GM18508 (cell line): ENCODE data around the gene USF3.

Experiments used
- ATAC-seq: cut with Tn5 transposase; IDR thresholded peaks from one replicate; pipeline ENCODE4 v1.9.1; 2021; ENCODE audit warnings: moderate number of reproducible peaks; ENCODE audit not compliant: insufficient read depth, unreplicated experiment

The USF3 gene, protein sequence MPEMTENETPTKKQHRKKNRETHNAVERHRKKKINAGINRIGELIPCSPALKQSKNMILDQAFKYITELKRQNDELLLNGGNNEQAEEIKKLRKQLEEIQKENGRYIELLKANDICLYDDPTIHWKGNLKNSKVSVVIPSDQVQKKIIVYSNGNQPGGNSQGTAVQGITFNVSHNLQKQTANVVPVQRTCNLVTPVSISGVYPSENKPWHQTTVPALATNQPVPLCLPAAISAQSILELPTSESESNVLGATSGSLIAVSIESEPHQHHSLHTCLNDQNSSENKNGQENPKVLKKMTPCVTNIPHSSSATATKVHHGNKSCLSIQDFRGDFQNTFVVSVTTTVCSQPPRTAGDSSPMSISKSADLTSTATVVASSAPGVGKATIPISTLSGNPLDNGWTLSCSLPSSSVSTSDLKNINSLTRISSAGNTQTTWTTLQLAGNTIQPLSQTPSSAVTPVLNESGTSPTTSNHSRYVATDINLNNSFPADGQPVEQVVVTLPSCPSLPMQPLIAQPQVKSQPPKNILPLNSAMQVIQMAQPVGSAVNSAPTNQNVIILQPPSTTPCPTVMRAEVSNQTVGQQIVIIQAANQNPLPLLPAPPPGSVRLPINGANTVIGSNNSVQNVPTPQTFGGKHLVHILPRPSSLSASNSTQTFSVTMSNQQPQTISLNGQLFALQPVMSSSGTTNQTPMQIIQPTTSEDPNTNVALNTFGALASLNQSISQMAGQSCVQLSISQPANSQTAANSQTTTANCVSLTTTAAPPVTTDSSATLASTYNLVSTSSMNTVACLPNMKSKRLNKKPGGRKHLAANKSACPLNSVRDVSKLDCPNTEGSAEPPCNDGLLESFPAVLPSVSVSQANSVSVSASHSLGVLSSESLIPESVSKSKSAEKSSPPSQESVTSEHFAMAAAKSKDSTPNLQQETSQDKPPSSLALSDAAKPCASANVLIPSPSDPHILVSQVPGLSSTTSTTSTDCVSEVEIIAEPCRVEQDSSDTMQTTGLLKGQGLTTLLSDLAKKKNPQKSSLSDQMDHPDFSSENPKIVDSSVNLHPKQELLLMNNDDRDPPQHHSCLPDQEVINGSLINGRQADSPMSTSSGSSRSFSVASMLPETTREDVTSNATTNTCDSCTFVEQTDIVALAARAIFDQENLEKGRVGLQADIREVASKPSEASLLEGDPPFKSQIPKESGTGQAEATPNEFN (N-terminal part only)

DNA sequence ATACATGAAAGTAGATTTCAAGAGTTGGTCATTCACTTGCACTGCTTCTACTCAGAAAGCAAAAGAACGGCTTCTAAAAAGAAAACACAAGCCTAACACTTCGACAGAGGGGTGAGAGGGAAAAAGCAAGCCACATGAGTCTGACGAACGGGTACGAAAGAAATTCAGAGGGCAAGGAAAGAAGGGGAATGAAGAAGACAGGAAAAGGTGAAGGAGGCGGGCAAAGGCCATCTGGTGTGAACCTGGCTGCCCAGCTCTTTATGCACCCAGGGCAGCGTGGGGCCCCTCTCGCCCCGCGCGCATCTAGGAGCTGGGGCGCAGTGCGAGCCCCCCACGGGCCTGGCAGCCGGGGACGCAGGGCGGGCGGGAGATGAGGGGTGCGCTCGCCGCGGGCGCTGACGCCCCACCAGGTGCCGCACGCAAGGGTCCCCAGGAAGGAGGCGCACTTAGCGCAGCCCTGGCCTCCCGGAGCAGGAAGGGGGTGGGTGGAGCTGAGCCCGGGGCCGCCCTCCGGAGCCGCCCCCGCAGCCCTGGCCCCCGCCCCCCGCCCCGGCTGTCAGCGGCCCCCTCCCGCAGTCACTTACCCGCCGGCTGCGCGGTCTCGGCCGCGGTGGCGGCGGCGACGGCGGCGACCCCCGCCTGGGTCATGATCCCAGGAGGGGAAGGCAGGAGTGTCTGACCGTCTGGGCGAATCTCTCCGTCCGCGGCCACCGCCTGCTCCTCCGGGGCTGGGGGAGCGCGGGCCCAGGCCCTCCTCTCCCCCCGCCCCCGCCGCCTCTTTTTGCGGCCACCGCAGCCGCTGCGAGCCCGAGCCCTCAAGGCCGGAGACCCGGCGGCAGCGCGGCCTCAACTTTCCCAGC, at the start of gene USF3:
USF3 (minus strand) TSS at position 857 of the 860 bp plus-strand sequence. CDS start 21,764 bp downstream, outside the sequence.
- peak; percentile 29 for ATAC-seq

DNA sequence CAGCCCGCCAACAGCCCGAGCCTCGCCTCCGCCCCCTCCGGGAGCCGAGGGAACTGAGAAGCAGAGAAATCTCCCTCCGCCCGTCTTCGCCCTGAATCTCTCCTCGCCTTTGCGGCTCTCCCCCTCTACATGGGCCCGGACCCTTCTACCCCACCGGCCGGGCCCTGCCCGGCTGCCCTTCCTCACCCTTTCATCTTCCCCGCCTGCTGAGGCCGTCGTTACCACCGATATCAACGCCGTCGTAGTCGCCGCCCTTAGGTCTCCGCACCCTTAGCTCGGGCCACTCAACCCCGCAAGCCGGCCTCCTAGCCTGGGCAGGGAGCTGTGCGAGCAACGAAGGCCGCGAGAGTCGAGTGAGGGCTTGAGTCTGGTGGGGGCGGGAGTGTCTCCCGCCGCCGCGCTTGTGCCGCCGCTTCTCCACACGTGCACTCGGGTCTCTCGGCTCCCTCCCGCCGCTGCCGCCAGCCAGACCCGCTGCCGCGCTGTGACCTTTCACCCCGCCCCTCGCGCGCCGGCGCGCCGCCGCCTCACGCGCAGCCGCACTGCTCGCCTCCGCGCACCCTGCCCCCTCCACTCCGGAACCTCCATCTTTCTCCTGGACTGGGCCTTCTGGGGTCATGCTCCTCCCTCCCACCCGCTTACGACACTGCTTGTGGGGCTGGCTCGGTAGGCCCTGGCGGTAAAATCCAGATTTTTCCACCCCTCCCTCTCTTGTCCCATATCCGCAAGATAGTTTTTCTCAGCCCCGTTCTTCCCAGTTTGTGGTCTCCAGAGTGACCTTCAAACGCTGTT, 49.5 kb upstream of the USF3 start, which contains the start of gene NAA50:
NAA50 (minus strand) TSS at position 494 of the 792 bp plus-strand sequence; CDS start at position 194, 300 bp downstream.
- no peak for ATAC-seq

DNA sequence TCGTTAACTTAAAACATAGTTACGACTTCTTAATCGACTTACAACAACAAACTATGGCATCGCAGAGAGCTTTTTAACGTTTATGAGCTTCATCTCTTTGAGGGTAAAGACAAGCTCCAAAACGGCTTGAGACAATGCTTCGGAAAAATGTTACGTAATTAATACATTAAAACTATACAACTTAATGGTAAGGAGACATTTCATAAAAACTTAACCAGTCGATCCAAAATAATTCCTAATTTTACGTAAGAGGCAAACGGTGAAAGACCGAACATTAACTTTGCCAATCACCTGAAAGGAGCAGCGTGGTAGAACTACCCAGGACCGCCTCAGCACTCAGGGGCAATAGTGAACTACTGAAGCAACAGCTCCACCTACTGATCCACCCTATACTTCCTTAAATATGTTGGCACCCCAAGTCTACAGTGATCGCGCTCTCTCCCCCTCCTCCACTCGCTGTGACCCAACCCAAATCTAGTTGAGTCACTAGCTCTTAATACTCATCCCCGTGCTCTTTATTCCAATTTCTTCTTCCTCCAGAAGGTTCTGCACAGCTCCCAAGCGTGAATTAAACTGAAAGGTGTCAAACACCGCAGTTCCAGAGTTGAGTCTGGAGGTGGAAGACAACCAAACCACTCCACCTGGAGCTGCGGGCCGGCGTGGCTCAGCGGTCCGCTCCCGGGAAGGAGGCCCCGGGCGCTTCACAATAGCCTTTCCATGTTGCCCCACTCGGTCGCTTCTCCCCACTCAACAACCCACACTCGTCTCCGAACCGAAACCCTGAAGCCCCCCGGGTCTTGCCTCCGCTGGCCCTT, 48.7 kb upstream of the USF3 start:
- ATAC-seq: no peak

DNA sequence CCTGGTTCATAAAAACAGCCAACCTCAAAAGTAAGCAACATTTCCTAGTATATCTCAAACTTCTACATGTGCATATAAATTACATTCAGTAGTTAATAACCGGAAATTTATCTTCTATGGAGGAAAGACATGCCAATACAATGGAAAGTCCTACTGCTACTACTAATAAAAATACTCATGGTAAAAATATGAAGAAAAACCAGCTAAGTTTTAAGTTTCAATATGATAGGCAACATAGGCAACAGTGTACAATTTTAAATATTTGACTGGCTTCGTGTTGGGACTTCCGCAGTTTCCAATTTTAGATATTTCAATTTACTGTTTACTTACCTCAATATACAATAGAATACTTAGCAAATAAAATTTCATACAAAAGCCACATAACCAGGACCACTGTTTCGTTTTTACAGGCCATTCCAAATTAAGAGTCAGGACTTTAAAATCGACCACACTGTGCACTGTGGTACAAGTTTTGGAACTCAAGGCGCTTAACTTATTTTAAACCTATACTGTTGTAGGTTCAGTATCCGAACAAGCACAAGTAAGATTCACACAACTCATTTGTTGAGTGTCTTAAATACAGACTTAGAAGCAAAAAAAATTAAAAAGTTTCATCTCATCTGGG, 46.7 kb upstream of the USF3 start:
- ATAC-seq: no peak

DNA sequence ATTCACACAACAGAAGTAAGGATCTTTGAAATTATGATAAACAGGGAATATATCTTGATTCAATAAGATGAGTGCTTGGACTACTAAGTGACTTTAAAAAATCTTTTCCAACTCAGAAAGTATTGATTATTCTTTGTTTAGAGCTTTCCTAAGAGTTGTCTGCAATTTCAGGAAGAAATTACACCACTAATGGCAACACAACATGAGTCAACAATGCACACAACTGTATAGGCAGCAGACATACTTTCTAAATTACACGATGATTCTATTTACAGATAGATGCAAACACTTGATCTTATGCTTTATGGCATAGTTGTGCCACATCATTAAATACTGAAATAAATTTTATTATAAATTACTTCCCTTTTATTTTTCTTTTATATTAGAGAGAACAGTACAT, 45.2 kb upstream of the USF3 start:
- no peak for ATAC-seq

DNA sequence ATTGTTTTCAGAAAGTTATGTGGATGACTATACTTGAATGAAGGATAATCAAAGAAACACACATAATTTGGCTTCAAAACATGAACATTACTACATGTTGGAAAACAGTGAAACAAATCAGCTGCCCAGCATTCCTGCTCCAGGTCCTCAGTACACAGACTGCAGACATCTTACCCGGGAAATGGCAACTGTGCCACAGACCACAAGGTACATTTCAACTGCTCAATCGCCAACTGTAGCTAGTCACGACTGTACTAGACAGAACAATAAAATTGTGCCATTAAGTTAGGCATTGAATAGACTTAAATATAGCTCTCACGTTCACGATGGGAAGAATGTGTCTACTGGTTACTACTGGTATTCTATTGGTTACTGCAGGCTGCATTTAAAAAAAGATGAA, 44.6 kb upstream of the USF3 start:
- no peak for ATAC-seq

DNA sequence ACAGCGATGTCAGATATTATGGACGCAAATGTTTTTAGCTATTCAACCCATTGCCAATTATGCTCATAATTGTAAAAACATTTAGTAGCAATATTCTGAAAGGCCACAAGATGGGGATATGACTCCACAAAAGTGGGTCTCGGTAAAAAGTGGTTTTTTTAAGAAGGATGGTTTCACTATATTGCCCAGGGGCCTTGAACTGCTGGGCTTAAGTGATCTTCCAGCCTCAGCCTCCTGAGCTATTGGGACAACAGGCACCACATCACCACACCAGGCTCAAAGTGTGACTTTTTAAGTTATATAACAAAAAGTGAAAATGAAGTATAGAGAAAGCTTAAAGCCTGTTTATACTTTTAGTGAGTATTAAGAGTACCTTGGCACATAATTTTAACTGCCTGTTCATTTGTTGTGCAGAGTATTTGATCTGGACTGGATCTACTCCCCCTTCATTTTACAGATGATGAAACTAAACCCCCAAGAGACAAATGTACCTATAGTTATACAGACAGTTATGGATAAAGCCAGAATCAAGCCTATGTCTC, 40.2 kb upstream of the USF3 start:
- ATAC-seq: no peak

DNA sequence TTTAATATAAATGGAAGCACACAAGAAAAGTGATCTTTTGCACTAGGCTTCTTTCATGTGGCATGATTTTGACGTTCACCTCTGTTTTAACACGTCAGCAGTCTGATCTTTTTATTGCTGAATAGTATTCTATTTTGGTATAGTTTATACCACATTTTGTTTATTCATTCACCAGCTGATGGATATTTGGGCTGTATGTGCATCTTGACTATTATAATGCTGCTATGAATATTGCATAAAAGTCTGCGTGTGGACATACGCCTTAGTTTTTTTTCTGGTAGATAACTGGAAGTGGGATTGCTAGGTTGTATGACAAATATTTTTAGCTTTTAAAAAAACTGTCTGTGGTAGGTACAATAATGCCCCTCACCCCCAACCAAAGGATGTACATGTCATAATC, 35.3 kb upstream of the USF3 start:
- no peak for ATAC-seq

DNA sequence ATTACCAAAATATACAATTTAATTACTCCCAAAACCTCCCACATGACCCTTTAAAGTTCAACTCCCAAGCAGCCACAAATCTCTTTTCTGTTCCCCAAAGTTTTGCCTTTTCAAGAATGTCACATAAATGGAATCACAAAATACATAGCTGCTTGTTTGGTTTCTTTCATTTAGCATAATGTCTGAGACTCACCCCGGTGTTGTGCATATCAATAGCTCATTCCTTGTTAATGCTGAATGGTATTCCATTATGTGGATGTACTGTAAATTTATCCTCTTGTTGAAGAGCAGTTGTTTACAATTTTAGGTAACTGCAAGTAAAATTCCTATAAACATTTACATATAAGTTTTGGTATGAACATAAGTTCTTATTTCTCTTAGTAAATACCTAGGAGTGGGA, 34.1 kb upstream of the USF3 start:
- ATAC-seq: no peak

DNA sequence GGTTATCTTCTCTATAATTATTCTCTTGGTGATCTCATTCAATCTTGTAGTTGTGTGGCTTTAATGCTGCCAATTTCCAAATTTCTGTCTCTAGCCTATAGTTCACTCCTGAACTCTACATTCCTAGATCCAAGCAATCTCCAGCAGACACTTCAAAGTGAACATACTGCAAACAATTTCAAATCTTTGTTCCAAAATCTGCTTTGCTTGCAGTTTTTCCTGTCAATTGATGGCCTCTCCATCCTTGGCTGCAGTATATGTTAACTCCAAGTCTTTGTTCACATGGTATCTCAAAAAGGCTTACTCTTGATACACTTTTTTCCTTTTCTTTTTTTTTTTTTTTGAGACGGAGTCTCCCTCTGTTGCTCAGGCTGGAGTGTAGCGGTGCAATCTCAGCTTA, 32.2 kb upstream of the USF3 start:
- no peak for ATAC-seq

DNA sequence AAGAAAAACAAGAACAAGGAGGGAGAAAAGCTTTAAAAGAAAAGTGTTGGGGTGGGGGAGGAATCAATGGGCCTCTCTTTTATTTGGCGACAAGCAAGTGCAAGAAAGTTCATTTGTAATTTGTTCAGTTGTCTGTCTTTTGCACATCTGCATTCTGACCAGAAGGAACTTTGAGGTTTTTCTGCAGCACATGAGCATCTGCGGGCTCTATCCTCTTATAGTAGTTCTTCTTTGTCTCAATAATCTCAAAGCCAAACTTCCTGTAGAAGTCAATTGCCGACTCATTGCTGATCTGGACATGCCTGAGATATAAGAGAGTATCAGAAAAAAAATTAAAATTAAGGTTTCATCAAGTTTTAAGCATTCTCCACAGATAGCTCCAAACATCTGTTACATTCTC, 25.2 kb upstream of the USF3 start:
- no peak for ATAC-seq

DNA sequence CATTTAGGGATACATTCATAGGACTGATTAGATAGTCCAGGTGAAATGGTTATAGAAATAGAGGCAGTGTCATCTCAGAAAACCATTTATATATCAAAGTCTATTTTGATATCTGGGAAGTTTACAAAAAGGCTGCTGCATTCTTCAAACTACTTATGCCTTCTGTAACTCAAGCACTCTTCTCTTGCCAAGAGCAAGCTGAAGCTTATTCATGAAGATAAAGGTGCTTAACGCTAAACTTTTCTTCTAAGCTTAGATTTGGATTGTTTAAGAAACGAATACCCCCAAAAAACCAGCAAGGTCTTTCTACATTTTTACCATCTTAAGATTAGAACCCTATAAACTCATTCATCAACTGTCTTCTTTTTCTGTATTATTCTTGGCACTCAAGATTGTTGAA, 23.3 kb upstream of the USF3 start:
- no peak for ATAC-seq

DNA sequence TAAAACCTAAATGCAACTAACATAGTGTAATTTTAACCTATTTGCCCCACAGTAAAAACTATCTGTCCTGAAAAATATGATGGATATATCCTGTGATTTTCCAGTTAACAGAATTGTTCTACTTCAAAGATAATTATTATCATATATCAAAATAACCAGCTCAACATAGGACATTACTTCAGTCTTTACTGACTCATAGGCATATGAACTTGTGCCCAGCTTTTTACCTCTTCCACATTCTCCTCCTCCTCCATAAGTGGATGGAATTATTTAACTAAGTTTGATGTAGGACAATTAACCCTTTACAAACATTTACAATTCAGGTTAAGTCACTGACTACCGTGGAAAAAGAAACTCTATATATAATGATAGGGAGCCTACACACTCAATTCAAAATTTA, 22.9 kb upstream of the USF3 start:
- ATAC-seq: no peak

DNA sequence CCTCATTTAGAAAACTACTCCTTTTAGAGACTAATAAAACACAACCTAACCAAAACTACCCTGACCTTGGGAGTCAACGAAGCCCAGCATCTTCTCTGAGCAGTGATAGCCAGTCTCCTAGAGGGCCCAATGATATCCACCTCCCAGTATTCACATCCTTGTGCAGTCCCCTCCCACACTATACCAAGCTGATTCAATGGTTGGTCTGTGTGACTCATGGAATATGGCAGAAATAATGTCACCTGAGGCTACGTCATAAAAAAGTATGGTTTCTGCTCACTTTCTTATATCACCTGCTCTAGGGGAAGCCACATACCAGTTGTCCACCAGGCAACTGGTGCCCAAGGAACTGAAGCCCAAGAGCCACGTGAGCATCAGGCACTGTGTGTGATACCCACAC, 21.4 kb upstream of the USF3 start:
- ATAC-seq: no peak

DNA sequence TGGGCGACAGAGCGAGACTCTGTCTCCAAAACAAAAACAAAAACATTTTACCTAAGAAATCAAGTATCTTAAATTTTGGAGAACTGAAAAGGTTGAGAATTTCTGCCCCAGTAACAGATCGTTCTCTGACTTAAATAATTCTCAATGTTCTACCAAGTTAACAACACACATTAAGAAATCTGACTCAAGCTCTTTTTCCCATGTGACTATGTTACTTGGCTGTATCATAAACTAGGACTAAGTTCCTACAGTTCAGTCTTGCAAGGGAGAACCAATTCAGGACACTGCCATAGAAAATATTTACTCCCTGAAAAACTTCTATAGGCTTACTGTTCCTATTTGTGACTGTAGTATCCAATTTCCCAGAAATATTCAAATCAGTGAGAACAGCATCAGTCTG, 20.9 kb upstream of the USF3 start:
- ATAC-seq: no peak

DNA sequence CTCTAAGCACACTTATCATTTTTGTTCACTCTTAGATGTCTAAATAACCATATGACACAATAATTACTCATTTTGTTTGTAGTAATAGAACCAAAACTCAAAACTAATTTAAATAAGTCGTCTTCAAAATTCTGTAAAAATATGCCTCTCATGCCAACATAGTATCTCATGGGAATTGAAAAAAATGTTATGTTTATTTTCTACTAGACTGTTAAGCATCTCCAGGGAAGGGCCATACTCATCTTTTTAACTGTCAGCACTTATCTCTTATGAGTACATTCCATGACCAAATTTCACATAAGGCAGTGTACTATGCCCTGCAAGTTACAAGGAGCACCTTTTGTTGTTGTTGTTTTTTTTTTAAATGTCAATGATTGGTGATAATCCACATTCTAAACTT, 18.3 kb upstream of the USF3 start:
- no peak for ATAC-seq

DNA sequence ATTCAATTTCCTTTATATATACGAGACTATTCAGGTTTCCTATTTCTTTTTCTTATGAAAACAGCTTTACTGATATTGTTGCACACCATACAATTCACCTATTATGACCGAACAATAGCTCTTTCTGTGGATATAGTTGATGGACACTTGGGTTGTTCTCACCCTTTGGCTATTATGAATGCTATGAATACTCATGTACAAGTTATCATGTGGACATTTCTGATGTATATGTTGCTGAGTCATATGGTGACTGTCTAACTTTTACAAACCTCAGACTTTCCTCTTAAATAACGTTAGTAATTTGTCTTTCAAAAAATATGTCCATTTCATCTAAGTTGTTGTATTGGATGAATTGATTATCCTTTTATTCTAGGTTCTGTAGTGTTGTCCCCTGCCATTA, 15.7 kb upstream of the USF3 start:
- ATAC-seq: no peak

DNA sequence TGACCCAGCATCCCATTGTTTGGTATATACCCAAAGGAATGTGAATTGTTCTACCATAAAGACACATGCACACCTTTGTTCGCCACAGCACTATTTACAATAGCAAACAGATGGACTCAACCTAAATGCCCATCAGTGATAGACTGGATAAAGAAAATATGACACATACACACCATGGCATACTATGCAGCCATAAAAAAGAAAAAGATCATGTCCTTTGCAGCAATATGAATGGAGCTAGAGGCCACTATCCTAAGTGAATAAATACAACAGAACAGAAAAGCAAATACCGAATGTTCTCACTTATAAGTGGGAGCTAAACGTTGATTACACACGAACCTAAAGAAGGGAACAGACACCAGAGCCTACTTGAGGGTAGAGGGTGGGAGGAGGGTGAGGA, 11.4 kb upstream of the USF3 start:
- no peak for ATAC-seq
